Right lobe of liver (tissue), 4 donors: Measurements from ENCODE around the gene LANCL3.

Experiments
- CTCF ChIP-seq, 4 donors: fragments of 200-600 bp in 3 of 4; fragments of 450-650 bp in 1 of 4; IDR thresholded peaks; one replicate each; pipeline versions ENCODE4 v1.5.1 to v1.8.0; 2016 to 2022; ENCODE audit warnings: antibody characterized with exemption in 4 of 4, mild to moderate bottlenecking in 2 of 4
- POLR2A ChIP-seq: fragments of 450-650 bp; IDR thresholded peaks from one replicate; pipeline ENCODE4 v1.6.1; 2017; ENCODE audit warnings: antibody characterized with exemption, mild to moderate bottlenecking
- donor health status: DM: no; HTN: no; CAD: no.
- donor health status: DM: no; HTN: no; CAD: no.
- donor health status: DM: no; HTN: yes; CAD: no.

- TF ChIP-seq CTCF (IDR thresholded peaks at IDR 0.05) (no peak), POLR2A (no peak)
These were observed 70.4 kb downstream of the LANCL3 start for GRCh38 chrX:37641859-37642258.
